Suprapubic skin (tissue), 3 donors: Measurements from ENCODE around the gene NLE1.

Experiments used
- CTCF ChIP-seq, 2 donors: fragments of 200-600 bp in 1 of 2; fragments of 450-650 bp in 1 of 2; sonication (generic) in 1 of 2; IDR thresholded peaks; one replicate each; pipeline ENCODE4 v1.5.1; 2016 to 2019; ENCODE audit warnings: antibody characterized with exemption in 2 of 2, mild to moderate bottlenecking in 1 of 2, moderate library complexity in 1 of 2
- POLR2A ChIP-seq, 2 donors: fragments of 450-650 bp; IDR thresholded peaks; one replicate each; pipeline ENCODE4 v1.6.1; 2017; ENCODE audit warnings: antibody characterized with exemption in 2 of 2, mild to moderate bottlenecking in 2 of 2, moderate library complexity in 2 of 2

DNA sequence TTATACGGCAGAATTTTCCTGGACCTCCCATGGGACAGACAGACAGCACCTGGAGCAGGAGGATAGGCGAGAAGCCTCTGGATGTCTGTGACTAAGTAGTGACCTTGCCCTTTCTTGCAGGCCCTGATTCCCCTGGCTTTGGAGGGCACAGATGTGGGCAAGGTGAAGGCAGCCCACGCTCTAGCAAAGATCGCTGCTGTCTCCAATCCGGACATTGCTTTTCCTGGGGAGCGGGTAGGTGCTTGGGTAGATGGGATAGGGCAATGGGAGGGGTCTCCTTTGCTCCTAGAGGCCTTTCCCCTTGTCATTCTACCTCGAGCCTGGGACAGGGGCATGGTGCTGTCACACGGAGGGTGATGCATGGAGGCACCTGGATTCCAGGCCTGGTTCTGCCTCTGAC lies 34.8 kb upstream of the NLE1 start:
- no peak for TF ChIP-seq POLR2A (IDR thresholded peaks at IDR 0.05)
- TF ChIP-seq CTCF (IDR thresholded peaks at IDR 0.05), result no peak
